A673 (cell line): ENCODE data around the gene ARTN. TPM values are rescaled to one million over a fixed set of nuclear protein-coding genes. Genes with fewer than 3 reads are reported as not detected.

Experiments used
- BruUV-seq: library from RNA; stranded (reverse); fragments of 400-500 nt; replicated peaks from 2 replicates; lab custom pipeline; 2021; lab: Mats Ljungman, UMichigan
- CTCF ChIA-PET: fragments of 300-600 bp; sonication (Branson Sonifier 250); formaldehyde crosslinking; loops from one replicate; lab custom pipeline; 2022; ENCODE audit warnings: antibody characterized with exemption; lab: Charles Lee
- POLR2A ChIA-PET: fragments of 300-600 bp; sonication (Branson Sonifier 250); formaldehyde crosslinking; loops from one replicate; lab custom pipeline; 2022; ENCODE audit warnings: antibody characterized with exemption; ENCODE audit not compliant: low non-redundant PET; lab: Charles Lee
- DNase-seq: peaks from one replicate; pipeline ENCODE4 v3.0.0-alpha.2; 2015; ENCODE audit warnings: low spot score
- H3K27ac ChIP-seq: fragments of 200-600 bp; sonication (generic); 2 replicates; pipeline ENCODE4 v1.5.1; 2016; ENCODE audit warnings: mixed run types, low read depth, mild to moderate bottlenecking, mixed read lengths, antibody characterized with exemption, low read length; ENCODE audit not compliant: poor library complexity, severe bottlenecking
- H3K27me3 ChIP-seq: fragments of 200-600 bp; sonication (generic); replicated peaks from 2 replicates; pipeline ENCODE4 v1.6.1; 2017; ENCODE audit warnings: mixed run types, low read depth, mild to moderate bottlenecking, mixed read lengths, antibody characterized with exemption, low read length; ENCODE audit not compliant: insufficient read depth, poor library complexity
- H3K36me3 ChIP-seq: fragments of 200-600 bp; sonication (generic); 2 replicates; pipeline ENCODE4 v1.6.1; 2016; ENCODE audit warnings: mixed run types, mild to moderate bottlenecking, mixed read lengths, antibody characterized with exemption, low read length; ENCODE audit not compliant: insufficient read depth, poor library complexity, severe bottlenecking
- H3K4me1 ChIP-seq: fragments of 200-600 bp; sonication (generic); 2 replicates; pipeline ENCODE4 v1.6.1; 2017; ENCODE audit warnings: mixed run types, mild to moderate bottlenecking, mixed read lengths, antibody characterized with exemption, low read length; ENCODE audit not compliant: insufficient read depth, poor library complexity, severe bottlenecking
- H3K4me3 ChIP-seq: fragments of 200-600 bp; sonication (generic); 2 replicates; pipeline ENCODE4 v1.5.1; 2016; ENCODE audit warnings: low read depth, mixed run types, mild to moderate bottlenecking, mixed read lengths, low read length; ENCODE audit not compliant: poor library complexity, severe bottlenecking
- H3K9me3 ChIP-seq: fragments of 200-600 bp; sonication (generic); 2 replicates; pipeline ENCODE4 v1.6.1; 2016; ENCODE audit warnings: mixed run types, low read depth, mild to moderate bottlenecking, mixed read lengths, antibody characterized with exemption, low read length; ENCODE audit not compliant: poor library complexity, severe bottlenecking
- EZH2 ChIP-seq: fragments of 200-600 bp; sonication (generic); IDR thresholded peaks from 2 replicates; pipeline ENCODE4 v1.6.1; 2017; ENCODE audit warnings: borderline replicate concordance, low read depth, mild to moderate bottlenecking, mixed read lengths, antibody characterized with exemption, low read length; ENCODE audit not compliant: poor library complexity, severe bottlenecking
- intact Hi-C: fragments of 100-400 bp; cut with micrococcal nuclease; formaldehyde crosslinking; loops from one replicate; pipeline ENCODE4 v1.10.0; 2022; ENCODE audit not compliant: unreplicated experiment
- total RNA-seq: library from RNA; stranded (reverse); gene quantifications from 2 replicates; pipeline ENCODE4 v1.2.3, GENCODE V29; 2021
- TF ChIP-seq, protein P1 (sequence below): fragments of 300-800, 200-600 bp; sonication (generic); conservative IDR thresholded peaks from 2 replicates; pipeline ENCODE4 v1.5.1; 2017; ENCODE audit warnings: low read depth, mild to moderate bottlenecking, antibody characterized with exemption, low read length, moderate library complexity, mixed read lengths

The ARTN gene
- total RNA-seq, 1 experiment from 2014 or later, result 28.1 TPM

DNA sequence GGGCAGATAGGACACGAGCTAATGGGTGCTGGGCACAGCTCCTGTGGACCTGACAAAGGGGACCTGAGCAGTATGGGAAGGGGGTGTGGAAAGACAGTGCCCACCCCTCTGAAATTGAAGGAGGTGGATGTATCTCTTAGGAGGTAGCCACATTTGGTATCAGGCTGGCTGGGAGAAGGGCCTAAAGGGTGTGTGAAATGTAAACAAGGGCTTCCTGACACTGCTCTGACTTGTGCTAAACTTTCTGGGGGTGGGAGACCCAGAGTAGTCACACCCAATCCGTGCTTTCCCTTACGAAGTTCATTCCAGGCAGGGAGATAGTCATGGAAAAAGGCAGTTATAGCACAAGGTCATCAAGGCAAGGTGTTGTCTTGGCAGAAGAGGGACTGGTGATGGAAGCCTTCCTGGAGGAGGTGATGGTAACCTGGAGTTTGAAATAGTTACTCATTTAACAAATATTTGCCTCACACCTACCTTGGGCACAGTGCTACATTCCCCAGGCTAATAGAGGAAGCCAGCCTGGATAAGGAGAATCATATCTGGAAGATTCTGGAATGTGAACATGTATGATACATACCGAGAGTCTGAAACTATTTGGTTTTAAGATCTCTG is 52.5 kb downstream of the ARTN start:
- no peak for TF ChIP-seq EZH2
- TF ChIP-seq, protein P1, sequence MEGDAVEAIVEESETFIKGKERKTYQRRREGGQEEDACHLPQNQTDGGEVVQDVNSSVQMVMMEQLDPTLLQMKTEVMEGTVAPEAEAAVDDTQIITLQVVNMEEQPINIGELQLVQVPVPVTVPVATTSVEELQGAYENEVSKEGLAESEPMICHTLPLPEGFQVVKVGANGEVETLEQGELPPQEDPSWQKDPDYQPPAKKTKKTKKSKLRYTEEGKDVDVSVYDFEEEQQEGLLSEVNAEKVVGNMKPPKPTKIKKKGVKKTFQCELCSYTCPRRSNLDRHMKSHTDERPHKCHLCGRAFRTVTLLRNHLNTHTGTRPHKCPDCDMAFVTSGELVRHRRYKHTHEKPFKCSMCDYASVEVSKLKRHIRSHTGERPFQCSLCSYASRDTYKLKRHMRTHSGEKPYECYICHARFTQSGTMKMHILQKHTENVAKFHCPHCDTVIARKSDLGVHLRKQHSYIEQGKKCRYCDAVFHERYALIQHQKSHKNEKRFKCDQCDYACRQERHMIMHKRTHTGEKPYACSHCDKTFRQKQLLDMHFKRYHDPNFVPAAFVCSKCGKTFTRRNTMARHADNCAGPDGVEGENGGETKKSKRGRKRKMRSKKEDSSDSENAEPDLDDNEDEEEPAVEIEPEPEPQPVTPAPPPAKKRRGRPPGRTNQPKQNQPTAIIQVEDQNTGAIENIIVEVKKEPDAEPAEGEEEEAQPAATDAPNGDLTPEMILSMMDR, result no peak
- POLR2A ChIA-PET, result no interaction called here
- BruUV-seq, result no TSS peak
- H3K9me3 ChIP-seq, result no peaks in the 10 kb centered on the region
- intact Hi-C loops, result no loop called here
- no peak for DNase-seq
- peaks cover 6% of the 10 kb centered on the region for H3K4me1 ChIP-seq
- H3K36me3 ChIP-seq, result peaks cover 29% of the 10 kb centered on the region
- H3K4me3 ChIP-seq, result no peak overlapping the region
- CTCF ChIA-PET, result interaction anchor here (0.6 kb wide), 1 partner anchor 651 kb away, joined by 4 read pairs; no protein-coding TSS in a partner anchor
- no peaks in the 10 kb centered on the region for H3K27me3 ChIP-seq
- H3K27ac ChIP-seq, result no peak overlapping the region

DNA sequence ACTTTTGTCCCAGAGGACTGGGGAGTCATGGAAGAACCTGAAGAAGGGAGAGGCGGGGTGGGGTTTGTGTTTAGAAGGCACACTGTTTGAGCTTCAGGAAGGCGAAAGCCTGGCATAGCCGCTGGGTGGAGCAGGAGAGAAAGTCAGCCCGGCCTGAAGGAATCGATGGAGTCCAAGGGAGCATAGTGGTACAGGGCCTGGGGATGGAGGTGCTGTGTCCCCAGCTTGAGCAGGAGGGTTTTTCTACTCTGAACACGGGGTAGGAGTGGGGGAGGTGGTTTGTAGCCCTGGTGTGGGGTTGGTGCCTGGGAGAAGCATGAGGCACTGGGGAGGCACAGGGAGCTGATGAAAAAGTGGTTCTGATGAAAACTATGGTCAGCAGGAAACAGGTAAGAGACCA is 53.1 kb downstream of the ARTN start:
- no peaks in the 10 kb centered on the region for H3K27me3 ChIP-seq
- CTCF ChIA-PET, result no interaction called here
- H3K9me3 ChIP-seq, result no peaks in the 10 kb centered on the region
- peaks cover 23% of the 10 kb centered on the region for H3K36me3 ChIP-seq
- BruUV-seq, result no TSS peak
- POLR2A ChIA-PET, result no interaction called here
- H3K27ac ChIP-seq, result no peak overlapping the region
- DNase-seq, result no peak
- TF ChIP-seq EZH2, result no peak
- TF ChIP-seq, protein P1, result no peak
- H3K4me3 ChIP-seq, result no peak overlapping the region
- peaks cover 10% of the 10 kb centered on the region for H3K4me1 ChIP-seq
- intact Hi-C loops, result no loop called here

Other genes starting within 250 kb of the ARTN start
- 26.8 and 30.7 TPM in 2 replicates for gene ST3GAL3, start 226.3 kb upstream of the ARTN start, total RNA-seq
- 44.1 and 53.4 TPM in 2 replicates for gene IPO13, start 13.1 kb downstream of the ARTN start, total RNA-seq
- gene DPH2, start 36.2 kb downstream of the ARTN start, total RNA-seq, result 44.8 and 52.8 TPM in 2 replicates
- gene ATP6V0B, start 41.2 kb downstream of the ARTN start, total RNA-seq, result 153 and 181 TPM in 2 replicates
- gene B4GALT2, start 45.4 kb downstream of the ARTN start, total RNA-seq, result 71.5 and 76.4 TPM in 2 replicates
- gene CCDC24, start 57.8 kb downstream of the ARTN start, total RNA-seq, result 5.6 and 7.9 TPM in 2 replicates
- gene SLC6A9, start 97.7 kb downstream of the ARTN start, total RNA-seq, result 31.4 and 40.8 TPM in 2 replicates
- gene KLF17, start 185.0 kb downstream of the ARTN start, total RNA-seq, result not detected in 2 replicates
- not detected in 2 replicates for gene KLF18, start 207.8 kb downstream of the ARTN start, total RNA-seq